Stimulated activated naive CD8-positive, alpha-beta T cell treated with anti-CD3 and anti-CD28 coated beads, Interleukin-15, Interleukin-2, amounts not matched to agents 100 U/mL and 50 U/mL, for 24 hours (primary cell): ENCODE data around the gene TOP3B.

Experiments
- ATAC-seq: fragments of 150-1000 bp; cut with Tn5 transposase; one replicate; pipeline ENCODE4 v1.10.0; 2021
- DNase-seq: peaks from one replicate; pipeline ENCODE4 v3.0.0; 2021

The TOP3B gene

DNA sequence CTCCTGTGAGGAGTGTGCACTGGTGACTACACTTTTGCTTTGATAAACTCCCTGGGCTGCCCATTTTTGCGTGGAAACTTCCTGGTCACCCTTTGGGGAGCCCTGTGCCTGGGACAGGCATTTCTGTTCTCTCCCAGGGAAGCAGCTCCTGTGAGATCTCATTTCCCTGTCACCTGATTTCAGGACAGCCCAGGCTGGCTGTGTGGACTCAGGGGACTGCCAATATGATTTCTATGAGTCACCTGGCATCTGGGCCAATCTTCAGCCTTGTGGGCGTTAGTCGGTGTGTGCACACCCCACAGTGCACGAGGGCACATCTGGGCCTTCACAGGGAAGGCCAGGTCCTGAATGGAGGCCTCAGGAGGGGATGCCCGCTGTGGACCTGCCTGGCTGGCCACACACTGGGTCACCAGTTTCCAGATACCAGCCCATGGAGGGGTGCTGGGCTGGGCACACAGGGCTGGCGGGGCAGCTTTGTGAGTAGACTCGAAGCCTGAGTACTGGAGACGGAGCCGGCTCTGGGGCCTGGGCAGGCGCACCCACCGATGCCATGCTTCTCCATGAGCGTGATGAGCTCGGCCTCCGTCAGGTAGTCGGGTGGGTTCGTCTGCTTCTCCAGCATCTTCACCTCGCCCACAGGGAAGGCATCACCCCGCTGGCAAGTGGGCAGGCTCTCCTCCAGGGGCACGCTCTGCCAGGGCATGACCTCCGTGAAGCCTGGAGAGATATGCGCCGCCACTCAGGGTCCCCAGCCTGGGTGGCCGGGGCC is 20.5 kb downstream of the TOP3B start:
- no peak for ATAC-seq
- no peak for DNase-seq

DNA sequence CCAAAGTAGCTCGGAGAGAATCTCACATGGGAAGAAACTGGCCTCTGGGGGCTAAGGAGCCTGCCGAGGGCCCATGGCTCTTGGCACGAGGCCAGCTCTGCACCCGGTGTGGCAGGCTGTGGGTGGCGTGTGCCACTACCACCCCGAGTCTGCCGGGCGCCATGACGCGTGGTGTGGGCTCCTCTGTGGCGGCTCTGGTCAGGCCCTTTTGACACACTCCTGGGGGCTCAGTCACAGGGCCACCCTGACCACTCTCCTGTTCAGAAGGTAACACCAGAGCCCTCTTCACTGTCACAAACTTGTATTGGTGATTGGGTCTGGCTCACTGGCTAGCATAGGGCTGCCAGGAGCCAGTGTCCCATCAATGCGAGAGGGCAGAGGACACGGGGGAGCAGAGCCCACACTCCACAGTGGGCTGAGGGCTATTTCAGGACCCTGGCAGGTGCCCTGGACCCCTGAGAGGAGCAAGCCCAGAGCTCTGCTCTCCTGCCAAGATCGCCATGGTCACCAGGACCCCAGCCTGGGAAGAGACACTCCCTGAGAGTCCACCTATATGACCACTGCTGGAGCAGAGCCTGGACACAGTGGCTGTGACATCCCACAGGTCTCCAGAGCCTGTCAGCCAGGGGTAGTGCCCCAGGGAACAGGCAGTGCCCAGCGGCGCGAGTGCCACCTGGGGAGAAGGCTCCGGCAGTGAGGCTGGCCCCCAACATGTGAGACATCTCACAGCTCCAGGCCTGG is 21.3 kb downstream of the TOP3B start:
- no peak for ATAC-seq
- no peak for DNase-seq

DNA sequence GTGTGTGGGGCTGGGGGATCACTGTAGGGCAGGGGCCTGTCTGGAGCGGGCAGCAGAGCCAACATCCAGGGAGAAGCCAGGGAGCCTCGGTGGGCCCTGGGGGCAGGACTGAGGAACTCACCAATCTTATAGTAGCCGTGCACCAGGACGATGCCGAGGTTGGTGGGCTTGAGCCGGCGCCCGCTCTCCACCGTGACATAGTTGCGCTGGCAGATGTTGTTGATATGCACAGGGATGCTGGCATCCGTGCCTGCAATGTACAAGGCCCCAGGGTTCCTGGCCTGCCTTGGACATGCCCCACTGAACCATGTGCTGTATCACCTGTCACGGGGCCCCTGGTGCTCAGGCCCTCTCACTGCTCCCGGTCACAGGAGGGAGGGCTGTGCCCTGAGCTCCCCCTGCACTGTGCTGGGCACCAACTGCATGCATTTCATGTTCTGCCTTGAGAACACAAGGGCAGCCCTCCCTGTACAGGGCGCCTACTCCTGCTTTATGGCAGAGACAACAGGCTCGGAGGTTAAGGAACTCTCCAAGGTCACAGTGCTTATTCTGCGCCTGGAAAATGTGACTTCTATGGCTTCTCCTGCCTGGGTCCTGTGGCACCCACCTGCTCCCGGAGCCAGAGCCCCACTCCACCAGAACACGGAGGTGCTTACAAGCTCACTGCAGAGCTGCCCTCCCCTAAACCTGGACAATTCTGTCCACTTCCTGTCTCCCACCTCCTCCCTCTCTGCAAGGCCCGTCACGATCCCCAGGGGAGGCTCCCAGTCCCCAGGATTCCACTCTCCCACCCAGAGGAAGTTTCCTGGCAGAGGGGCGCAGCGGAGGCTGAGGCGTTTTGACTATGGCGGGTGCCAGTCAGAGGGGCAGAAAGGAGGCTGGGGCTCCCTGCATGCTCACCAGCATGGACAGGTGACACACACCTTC is 22.1 kb downstream of the TOP3B start:
- DNase-seq (no peak), ATAC-seq (no peak)

DNA sequence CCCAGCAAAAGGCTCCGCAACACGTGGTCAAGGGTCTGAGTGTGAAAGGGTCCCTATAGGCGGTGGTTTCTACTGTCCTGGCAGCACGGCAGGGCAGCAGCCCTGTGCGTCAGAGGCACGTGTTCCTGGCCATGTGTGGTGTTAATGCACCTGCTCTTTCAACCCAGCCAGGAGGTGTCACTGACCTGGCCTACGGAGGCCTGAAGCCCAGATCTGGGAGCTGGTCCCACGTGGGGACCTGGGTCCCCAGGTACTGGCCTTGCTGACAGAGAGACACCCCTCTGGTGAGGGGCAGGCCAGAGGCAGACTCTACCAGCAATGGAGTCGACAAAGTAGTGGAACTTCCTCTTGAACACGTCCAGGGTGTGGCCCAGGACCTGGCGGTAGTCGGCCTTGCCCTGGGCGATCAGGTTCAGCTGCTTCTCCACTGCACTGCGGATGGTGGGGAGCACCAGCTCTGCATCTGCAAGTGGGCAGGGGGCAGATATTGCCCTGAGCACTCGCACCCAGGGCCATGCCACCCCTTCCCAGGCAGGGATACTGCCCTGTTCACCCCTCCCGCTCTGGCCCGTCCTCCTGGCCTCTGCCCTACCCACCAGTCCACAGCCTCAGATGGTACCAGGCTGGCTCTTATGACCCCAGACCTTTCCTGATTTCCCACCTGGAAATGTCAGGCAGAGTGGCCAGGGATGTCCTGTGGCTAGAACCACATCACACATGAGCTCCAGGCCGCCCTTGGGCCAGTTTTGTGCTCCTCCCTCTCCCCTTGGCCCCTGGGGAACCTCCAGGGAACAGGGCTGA is 23.1 kb downstream of the TOP3B start:
- ATAC-seq (no peak), DNase-seq (no peak)

DNA sequence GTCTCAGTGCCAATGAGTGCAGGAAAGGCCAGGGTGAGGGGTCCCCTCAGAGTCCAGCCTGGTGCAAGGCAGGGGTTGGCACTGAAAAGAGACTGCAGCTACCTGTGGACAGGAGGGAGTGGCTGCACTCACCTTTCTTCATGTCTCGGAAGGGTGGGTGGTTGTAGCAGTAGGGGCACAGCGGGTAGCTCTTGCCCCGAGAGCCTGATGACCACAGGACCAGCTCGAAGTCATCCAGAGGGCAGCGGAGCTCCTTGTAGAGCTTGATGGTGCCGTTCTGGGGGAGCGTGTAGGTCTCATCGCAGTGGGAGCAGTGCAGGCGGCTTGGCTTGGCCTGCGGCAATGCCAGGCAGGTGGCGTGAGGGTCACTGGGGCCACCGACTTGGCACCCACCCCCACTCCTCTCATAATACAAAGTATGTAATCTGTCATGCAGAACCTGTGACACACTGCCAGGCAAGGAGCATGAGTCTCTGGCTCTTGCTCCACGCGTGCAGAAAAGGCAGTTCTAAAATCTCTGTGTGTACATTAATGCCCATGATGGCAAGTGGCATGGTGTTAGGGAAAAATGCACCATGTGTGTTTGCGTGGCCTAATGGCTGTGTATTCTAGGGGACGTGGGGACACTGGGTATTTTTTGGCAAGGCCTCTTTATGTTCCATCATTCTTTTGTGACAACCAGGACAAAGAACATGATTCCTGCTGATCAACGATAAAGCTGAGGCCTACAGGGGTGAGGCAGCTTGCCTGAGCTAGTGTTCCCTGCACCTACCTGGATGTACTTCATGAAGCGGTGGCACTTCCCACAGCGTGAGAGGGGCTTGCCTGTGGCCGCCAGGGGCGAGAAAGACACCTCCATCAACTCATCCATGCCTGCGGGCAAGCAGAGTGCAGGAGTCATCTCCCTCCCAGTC is 24.0 kb downstream of the TOP3B start:
- DNase-seq (no peak), ATAC-seq (no peak)

DNA sequence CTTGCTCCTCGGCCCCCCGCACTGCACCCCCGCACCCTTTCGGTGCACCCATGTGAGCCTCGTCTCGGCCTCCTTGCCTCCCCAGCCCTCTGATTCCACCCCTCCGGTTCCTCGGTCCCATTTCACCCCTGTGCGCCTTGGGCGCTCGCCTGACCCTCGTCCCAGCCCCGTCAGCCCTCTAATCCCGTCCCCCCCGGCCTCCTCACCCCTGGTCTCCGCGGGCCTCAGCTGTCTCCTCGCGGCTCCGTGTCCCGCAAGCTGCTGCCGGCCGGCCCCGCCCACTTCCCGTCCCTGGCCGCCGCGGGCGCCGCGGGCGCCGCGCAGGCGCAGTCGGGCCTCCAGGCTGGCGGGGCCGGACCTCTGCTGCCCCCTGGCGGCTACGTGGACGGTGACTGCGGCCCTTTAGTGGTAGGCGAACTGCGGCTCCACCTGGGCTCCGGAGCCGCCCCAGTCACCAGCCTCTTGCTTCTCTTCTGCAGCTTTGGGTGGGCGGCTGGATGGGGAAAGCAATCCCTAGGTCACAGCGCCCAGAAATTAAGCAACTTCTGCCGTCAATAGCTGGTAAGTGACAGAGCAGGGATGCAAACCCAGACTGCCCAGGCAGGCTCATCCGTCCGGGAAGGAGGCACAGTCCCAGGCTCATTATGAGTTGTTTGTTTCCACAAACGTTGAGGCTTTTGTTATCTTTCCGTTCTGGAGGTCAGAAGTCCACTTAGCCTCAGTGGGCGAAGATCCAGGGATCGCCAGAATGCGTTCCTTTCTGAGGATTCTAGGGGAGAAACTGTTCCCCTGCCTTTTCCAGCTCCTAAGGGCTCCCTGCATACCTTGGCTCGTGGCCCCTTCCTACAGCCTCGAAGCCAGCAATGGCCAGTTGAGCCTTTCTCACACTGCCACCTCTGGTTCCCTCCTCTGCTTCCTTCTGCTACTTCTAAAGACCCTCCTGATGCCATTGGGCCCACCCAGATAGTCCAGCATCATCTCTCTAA is 29.7 kb downstream of the TOP3B start, which contains the start of gene PPM1F:
Gene PPM1F, minus strand, starts transcription at position 263 of the 986 bp plus-strand sequence. CDS start 6,800 bp downstream, outside the sequence.
- ATAC-seq (peak; percentile 80), DNase-seq (peak; percentile 94)

DNA sequence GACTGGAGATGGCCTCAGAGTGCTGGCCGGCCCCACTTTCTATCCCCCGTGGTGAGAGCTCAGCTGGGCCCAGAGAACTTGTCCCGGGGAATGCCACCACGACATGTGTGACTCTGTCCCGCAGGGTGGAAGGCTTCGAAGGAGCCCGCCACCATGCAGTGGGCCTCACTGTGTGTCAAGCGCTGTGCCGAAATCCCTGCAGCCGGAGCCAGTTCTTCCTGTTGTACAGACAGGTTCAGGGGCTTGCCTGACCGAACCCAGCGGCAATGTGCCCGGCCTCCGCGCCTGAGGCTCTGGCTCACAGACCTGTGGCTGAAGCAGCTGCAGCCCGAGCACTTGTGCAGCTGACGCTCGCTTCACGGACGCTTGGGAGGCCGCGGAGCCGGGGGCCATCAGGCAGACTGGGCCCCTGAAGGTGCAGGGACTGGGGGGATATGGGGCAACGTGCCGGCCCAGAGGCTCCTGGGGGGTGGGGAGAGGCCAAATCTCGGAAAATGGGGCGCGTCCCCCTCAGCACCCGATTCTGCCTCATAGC is 30.6 kb downstream of the TOP3B start:
- DNase-seq: peak; percentile 30

DNA sequence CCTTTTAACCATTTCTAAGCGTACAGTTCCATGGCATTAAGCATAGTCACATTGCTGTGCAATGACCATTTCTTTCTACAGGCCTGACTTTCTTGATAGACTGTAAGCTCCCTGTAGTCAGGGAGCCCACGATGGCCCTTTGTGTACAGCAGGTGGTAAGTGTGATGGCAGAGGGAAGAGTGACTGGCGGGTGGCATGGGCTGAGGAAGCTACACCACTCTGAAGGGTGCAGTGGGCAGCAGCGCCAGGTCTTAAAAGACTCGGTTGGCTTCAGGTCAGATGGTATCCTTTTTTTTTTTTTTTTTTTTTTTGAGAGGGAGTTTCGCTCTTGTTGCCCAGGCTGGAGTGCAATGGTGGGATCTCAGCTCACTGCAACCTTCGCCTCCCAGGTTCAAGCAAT is 31.5 kb downstream of the TOP3B start:
- DNase-seq: no peak
- ATAC-seq: no peak

More for the DNA sequence above, 30.6 kb downstream of the TOP3B start:
- ATAC-seq: peak; percentile 13

DNA sequence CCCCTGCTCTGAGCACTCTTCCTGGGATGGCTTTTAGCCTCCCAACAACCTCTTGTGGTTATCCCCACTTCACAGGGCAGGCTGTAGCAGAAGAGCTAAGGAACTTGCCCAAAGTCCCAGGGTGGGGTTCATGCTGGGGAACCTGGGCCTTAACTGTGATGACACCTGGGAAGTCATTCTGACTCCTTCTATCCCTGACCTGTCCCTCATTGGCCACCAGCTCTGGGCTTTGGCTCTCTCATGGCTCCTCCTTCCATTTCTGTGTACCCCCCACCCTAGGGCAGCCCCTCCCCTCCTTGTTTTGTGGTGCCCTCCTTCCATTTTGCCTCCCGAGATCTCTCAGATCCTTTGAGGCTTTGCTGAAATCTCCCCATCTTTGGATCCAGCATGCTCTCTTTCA is 32.6 kb downstream of the TOP3B start:
- DNase-seq: no peak
- ATAC-seq: no peak

DNA sequence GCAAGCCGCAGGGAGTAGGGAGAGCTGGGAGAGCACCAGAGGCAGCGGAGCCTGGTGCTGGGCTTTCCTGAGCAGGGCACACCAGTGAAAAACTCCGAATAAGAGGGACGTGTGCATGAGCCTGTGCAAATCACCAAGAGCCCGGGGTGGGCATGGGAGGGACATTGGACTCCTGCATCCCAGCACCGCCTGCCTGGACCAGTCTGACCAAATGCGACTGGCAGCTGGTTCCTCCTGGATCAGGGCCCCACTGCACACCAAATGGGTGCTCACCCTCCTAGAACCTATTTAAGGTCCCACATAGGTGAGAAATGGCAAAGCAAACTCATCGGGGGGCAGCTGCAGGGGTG is 33.0 kb downstream of the TOP3B start:
- no peak for ATAC-seq
- no peak for DNase-seq

DNA sequence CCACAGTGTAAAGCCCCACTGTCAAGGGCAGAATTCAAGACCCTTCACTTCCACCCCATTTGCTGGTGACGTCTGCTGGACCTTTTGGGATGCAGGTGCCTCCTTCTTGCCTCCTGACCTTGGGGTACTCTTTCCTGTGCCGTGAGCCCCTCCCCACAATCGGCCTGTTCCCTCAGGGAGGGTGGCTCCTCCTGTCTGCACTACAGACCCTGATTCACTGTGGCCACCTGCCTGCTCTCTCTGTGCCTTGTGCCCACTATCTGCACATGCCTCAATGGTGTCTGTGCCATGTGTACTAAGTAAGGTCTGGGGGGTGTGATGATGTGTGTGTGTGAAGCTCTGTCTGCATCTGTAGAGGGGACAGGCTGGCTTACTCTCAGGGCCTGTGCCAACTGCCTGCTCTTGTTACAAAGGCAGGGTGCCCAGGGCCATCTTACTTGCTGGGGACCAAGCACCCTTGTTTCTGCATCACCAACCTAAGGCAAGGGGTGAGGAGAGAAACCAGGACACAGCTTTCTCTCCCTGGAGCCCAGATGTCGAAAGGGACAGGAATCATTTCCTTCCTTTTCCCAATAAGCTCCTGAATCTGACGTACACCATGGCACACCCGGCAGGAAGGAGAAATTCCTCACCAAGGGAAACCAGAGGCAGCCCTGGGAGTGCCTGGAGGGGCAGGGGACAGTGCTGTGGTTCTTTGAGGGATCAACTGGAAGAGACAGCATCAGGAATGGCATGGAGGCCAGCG is 33.6 kb downstream of the TOP3B start:
- no peak for DNase-seq
- ATAC-seq: no peak

DNA sequence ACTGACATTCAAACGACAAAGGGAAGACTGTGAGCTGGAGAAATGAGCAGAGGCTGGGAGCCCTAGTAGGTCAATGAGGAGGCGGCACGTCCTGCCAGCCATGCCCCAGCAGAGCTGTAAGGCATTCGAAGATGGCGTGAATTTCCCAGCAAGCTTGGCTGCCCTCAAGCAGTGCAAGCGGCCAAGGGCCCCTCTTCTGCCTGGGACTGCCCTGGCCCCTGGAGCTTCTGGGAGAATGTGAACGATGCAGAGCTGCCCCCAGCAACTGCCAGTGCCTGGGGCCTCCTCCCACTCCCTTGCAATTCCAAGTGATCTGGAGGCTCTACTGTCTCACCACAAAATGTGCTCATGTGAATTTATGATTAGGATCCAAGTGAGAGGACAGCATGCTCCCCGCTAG is 34.2 kb downstream of the TOP3B start:
- DNase-seq (no peak), ATAC-seq (no peak)

DNA sequence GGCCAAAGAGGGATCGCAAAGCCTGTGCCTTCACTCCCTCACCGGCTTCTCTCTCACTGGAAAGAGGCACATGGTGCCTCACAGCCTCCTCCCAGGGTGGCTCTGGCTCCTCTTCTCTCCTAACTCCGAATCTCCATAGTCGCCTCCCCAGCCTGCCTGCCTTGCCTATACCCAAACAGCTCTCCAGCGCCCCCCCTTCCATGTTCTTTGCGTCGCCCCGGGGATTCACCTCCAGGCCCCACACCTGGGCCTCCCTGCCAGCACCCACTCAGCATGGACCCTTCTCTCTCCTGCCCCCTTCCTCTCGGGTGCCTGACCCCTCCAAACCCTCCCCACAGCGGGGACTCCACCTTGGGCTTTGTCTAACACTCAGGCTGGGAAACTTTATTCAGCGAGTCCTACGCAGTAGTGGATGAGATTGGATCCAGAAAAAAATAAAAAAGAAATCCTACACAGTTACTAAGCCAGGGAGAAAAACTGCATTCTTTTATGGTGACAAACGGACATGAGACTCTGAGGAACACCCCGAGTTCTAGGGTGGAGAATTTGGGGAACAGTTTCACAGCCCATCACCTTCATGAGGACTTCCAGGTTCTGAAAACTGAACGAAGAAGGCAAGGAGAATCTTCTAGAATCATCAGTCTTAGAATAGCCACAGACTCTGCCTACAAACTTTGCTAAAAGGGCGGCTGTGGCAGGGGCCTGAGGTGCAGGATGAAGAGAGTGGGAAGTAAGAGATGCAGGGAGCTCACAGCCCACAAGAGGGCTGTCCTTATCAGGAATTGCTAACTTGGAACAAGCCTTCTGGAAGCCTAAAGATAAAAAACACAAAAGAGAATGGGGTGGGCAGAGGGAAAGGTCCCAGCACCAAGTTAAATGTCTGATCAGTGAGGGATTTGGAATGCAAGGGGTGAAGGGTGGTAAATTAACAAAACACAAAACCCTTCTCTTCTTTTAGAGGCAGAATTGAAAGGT is 35.3 kb downstream of the TOP3B start:
- DNase-seq (no peak), ATAC-seq (no peak)

DNA sequence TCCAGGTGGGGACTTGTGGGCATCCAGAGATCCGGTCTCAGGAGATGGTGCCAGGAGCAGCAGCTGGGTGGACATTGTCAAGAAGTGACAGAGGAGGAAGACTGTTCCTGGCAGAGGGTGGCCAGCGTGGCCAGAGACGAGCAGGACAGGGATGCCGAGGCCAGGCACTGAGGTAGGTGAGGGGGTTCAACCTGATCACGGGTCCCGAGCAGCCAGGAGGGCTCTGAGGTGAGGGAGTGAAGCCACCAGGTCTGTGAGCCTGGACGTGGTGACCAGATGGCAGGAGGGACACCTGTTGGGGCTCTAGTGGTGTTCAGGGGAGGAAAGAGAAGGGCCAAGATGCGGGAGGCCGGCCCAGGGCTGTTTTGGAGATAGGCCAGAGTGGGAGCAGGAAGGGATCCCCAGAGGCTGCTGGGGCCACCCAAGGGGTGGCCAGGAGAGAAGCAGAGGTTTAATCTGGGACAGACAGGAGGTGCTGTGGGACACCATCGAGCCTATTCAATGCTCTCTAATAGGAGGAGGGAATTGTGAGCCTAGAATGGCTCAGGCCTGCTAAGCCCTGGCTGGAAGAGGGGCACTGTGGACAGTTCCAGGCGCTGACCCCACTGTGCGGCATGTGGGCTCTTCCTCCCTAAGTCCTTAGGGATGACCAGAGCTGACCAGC is 36.2 kb downstream of the TOP3B start:
- no peak for DNase-seq
- no peak for ATAC-seq

DNA sequence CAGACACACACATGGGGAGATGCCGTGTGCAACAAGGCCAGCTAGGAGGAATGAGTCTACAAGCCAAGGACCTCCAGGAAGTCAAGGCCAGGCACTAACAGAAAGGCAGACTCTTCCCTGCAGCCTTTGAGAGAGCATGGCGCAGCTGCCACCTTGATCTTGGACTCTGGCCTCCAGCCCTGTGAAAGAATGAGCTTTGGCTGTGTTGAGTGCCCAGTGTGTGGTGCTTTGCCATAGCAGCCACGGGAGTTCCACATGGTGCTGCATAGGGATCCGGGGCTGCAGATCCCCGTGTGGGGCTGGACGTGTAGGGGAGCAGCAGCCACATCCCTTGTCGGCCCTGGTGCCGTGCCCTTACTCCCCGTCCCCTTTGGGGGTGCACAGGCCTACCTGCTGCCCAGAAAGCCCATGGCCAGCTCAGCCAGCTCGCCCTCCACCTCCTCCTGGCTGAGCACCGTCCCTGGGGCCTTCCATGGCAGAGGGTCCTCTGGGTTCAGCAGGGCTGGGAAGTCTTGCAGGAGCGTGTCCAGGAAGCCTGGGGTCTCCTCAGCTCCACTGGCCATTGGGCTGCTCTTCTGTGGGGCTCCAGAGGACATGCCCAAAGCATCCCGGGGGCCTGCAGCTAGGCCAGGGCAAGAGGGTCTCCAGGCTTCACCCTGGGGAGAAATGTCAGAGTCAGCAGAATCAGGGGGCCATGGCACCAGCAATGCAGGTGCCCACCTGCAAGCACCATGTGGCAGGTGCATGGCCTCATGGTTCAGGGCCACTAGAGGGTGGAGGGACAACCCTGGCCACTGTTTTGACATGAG is 36.9 kb downstream of the TOP3B start:
- ATAC-seq (no peak), DNase-seq (no peak)

DNA sequence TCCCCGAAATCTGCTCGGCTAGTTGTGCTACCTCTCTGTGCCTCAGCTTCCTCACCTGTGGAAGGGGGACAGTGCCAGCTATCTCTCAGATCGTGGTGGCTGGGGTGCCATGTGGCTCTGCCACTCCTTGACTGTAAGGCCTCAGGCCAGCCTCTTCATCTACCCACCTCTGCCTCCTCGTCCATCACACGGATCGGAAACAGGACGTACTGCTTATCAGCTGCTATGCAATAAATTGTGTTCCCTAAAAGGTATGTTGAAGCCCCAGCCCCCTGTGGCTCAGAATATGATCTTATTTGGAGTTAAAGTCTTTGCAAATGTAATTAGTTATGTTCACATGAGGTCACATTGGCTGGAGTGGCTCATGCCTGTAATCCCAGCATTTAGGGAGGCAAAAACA is 37.7 kb downstream of the TOP3B start:
- DNase-seq (no peak), ATAC-seq (no peak)
